AG10803 (cell line): Measurements from ENCODE around the gene ADGRD2.

Experiments used
- DNase-seq: peaks from one replicate; pipeline ENCODE4 v3.0.0; 2010; ENCODE audit warnings: low read depth
- H3K4me3 ChIP-seq: 2 replicates; pipeline ENCODE4 v1.5.1; 2011; ENCODE audit warnings: mild to moderate bottlenecking, low read length, control low read depth
- TF ChIP-seq, protein P1 (sequence below): conservative IDR thresholded peaks from 2 replicates; pipeline ENCODE4 v1.5.1; 2011; ENCODE audit warnings: mild to moderate bottlenecking, low read length, control low read depth, inconsistent platforms

Gene ADGRD2, protein sequence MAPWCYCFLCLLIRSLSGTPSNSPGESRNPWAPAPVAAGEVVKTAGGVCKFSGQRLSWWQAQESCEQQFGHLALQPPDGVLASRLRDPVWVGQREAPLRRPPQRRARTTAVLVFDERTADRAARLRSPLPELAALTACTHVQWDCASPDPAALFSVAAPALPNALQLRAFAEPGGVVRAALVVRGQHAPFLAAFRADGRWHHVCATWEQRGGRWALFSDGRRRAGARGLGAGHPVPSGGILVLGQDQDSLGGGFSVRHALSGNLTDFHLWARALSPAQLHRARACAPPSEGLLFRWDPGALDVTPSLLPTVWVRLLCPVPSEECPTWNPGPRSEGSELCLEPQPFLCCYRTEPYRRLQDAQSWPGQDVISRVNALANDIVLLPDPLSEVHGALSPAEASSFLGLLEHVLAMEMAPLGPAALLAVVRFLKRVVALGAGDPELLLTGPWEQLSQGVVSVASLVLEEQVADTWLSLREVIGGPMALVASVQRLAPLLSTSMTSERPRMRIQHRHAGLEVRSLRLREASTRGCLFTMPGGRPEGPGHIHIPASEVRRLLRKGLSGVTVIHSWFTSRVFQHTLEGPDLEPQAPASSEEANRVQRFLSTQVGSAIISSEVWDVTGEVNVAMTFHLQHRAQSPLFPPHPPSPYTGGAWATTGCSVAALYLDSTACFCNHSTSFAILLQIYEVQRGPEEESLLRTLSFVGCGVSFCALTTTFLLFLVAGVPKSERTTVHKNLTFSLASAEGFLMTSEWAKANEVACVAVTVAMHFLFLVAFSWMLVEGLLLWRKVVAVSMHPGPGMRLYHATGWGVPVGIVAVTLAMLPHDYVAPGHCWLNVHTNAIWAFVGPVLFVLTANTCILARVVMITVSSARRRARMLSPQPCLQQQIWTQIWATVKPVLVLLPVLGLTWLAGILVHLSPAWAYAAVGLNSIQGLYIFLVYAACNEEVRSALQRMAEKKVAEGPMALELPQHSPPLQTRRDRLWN

DNA sequence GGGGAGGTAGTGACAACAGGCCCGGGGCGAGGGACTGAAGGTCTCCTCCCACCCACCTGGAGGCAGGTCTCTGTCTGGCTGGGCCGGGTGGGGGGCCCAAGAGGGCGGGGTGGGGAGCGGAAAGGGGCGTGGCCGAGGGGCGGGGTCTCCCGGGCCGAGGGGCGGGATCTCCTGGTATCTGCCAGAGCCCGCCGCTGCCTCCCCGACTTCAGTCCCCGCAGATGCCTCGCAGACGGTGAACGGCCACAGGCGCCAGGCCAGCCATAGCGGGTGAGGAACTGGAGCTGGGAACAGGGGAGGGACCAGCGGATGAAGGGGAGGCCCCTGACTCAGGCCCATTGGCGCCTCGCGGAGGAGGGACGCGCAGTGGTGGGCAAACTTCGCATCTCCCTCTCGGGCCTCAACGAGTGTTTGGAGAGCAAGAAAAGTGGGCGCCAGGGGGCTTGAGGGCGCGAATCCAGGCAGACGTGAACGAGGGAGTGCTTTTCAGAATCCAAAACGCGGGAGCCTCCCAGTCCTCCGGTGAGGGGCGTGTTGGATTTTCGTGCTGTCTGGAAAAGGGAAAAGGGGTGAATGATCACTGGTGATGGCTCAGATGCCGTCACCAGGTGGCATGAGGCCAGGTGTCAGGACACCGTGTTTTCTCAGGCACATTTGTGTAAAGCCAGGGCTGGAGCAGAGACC is at the start of gene ADGRD2:
ADGRD2 (plus strand) TSS at position 211 of the 684 bp plus-strand sequence. CDS start 1,216 bp downstream, outside the sequence.
- TF ChIP-seq, protein P1, sequence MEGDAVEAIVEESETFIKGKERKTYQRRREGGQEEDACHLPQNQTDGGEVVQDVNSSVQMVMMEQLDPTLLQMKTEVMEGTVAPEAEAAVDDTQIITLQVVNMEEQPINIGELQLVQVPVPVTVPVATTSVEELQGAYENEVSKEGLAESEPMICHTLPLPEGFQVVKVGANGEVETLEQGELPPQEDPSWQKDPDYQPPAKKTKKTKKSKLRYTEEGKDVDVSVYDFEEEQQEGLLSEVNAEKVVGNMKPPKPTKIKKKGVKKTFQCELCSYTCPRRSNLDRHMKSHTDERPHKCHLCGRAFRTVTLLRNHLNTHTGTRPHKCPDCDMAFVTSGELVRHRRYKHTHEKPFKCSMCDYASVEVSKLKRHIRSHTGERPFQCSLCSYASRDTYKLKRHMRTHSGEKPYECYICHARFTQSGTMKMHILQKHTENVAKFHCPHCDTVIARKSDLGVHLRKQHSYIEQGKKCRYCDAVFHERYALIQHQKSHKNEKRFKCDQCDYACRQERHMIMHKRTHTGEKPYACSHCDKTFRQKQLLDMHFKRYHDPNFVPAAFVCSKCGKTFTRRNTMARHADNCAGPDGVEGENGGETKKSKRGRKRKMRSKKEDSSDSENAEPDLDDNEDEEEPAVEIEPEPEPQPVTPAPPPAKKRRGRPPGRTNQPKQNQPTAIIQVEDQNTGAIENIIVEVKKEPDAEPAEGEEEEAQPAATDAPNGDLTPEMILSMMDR = no peak
- peak; percentile 17 for DNase-seq
- H3K4me3 ChIP-seq = peak within 1 kb of the TSS; percentile 20

DNA sequence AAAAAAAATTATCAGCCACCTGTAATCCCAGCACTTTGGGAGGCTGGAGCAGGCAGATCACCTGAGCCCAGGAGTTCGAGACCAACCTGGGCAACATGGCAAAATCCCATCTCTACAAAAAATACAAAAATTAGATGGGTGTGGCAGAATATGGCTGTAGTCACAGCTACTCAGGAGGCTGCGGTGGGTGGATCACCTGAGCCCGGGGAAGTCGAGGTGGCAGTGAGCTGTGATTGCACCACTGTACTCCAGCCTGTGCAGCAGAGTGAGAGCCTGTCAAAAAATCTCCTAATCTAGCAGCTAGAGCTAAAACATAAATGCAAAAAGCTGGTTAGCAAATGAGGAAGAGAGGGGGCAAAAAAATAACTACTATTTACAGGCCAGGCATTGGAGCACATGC is 47.0 kb upstream of the ADGRD2 start:
- DNase-seq = no peak
- H3K4me3 ChIP-seq = no peak overlapping the region
- TF ChIP-seq, protein P1 = no peak

DNA sequence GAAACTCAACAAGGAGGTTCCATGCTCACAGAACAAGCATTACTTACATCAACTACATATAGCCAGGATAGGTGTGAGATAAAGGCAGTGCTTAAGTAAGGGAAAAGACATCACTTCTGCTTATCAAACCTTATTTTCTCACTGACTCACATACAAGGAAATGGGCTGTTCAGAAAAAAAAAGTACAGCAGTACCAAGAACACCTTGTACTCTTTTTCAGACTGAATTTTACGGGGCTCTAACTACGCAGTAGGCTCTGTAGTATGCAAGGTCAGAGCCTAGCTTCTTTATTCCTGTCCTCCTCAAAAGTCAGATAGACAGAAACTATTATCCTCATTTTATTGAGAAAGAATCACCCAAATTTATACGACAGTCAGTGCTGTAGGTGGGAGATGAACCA is 40.8 kb upstream of the ADGRD2 start:
- H3K4me3 ChIP-seq = no peak overlapping the region
- DNase-seq = no peak
- TF ChIP-seq, protein P1 = no peak

DNA sequence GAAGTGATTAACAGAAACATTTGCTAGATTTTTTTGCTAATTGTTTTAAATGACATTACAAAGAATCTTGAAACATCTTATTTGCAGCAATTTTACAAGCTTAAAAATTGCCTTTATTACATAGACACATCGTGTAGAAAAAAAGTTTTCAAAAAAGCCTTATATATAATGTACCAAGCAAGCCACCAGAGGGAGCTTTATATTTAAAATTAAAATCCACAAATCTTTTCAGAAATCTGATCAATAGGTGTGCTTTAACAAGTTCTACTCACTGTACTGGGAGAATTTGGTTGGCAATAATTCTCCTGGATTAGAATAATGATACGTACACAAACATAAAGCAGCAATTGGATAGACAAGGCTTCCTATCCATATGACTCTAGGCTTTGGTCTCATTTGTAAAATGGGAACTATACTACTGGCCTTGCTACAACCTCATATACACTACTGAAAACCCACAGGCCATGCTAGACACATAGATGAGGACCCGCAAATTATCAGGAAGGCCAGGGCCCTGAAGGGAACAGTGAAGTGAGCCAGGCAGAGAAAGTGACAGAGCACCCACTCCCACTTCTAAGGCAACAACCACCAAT is 39.8 kb upstream of the ADGRD2 start:
- no peak overlapping the region for H3K4me3 ChIP-seq
- TF ChIP-seq, protein P1 = peak; percentile 41; the same call in 1 of the 2 replicates
- DNase-seq = no peak

DNA sequence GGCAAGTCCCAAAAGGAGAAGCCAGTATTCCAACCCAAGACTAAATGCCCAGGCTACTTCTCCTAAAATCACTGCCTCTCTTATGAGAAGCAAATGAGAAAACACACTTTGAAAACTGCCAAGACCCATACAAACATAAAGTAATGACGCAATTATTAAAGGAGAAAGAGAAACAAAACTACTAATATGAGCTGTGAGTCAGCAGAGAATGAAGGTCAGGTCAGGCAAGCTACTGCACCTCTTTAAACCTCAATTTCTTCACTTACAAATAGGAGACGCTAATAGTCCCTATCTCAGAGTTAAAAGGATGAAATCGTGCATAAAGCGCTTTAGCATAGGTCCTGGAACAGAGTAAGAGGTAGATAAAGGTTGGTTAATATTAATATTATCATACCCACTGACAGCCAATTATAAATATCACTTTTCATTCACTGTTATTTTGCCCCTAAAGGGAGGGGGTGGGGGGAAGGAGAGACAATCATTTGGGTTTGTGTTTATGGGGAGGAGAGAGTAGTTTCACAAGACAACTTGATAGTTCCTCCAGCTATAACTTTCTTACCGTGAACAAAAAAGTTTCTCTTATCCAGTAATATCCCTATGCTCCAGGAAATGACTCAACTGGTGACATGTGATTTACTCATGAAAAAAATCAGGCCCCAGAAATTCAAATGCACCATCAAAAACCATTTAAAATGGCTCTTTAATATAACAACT is 38.6 kb upstream of the ADGRD2 start:
- peak; percentile 63 for DNase-seq
- H3K4me3 ChIP-seq = no peak overlapping the region
- TF ChIP-seq, protein P1 = no peak

DNA sequence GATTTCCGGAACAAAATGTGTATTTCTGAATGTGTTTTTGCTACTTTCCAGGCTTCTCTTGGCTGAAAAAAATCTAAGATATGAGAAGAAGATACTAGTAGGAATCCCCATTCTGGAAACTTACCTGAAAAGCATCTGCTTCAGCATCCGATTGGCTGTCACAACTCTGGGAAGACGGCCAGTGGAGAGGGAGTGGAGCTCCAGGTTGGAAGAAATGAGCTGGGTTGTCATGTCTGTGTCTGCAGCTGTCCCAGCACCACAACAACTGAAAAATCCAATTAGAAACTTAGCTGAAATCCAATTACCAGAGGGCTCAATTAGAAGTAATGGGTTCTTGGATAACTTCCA is 38.0 kb upstream of the ADGRD2 start:
- no peak overlapping the region for H3K4me3 ChIP-seq
- TF ChIP-seq, protein P1 = no peak
- DNase-seq = no peak
